Endothelial cell of umbilical vein (primary cell): ENCODE data around the gene CCT6A. TPM values are rescaled to one million over a fixed set of nuclear protein-coding genes. Genes with fewer than 3 reads are reported as not detected.
"Not testable (repeated sequence)": the region's sequence is repeated elsewhere in the genome, so short reads cannot be mapped to it uniquely, and the experiment has no call there.

Experiments used
- BruUV-seq: library from RNA; stranded (reverse); fragments of 400-500 nt; replicated peaks from 2 replicates; lab custom pipeline; 2021; lab: Mats Ljungman, UMichigan
- CTCF ChIA-PET: fragments of 300-600, 350-600 bp; sonication (Branson Sonifier 250); formaldehyde crosslinking; loops from one replicate; lab custom pipeline; 2021; ENCODE audit warnings: antibody characterized with exemption, inconsistent platforms; lab: Charles Lee
- POLR2A ChIA-PET: fragments of 300-600, 350-600 bp; sonication (Branson Sonifier 250); formaldehyde crosslinking; loops from one replicate; lab custom pipeline; 2021; ENCODE audit warnings: antibody characterized with exemption, inconsistent platforms; lab: Charles Lee
- DNase-seq: peaks from one replicate; pipeline ENCODE4 v3.0.0-alpha.2; 2011; ENCODE audit warnings: low read depth, low spot score
- FAIRE-seq: peaks from 2 replicates; lab custom pipeline; 2011; peaks lifted over from hg19 to GRCh38; lab: Jason Lieb, UNC
- H2AFZ ChIP-seq: 2 replicates; pipeline ENCODE4 v1.6.0; 2012; ENCODE audit warnings: low read depth, low read length, control low read depth, inconsistent platforms
- H3K27ac ChIP-seq: 2 replicates; pipeline ENCODE4 v1.5.1; 2011; ENCODE audit warnings: low read depth, mild to moderate bottlenecking, control low read depth, low read length, moderate library complexity; ENCODE audit not compliant: insufficient read depth
- H3K27me3 ChIP-seq, 2 experiments: 2 replicates each; pipeline versions ENCODE4 v1.6.0 to v1.6.1; 2011; ENCODE audit warnings: low read length in 2 of 2, mixed read lengths in 1 of 2; ENCODE audit not compliant: control insufficient read depth in 2 of 2, insufficient read depth in 2 of 2
- H3K36me3 ChIP-seq, 2 experiments: 2 replicates in 1 of 2; 3 replicates in 1 of 2; pipeline ENCODE4 v1.5.1; 2011; ENCODE audit warnings: low read length in 2 of 2, mild to moderate bottlenecking in 1 of 2, moderate library complexity in 1 of 2; ENCODE audit not compliant: control insufficient read depth in 2 of 2, insufficient read depth in 2 of 2; ENCODE audit errors: extremely low read depth in 1 of 2
- H3K4me1 ChIP-seq: 3 replicates; pipeline ENCODE4 v1.5.1; 2011; ENCODE audit warnings: mild to moderate bottlenecking, low read length; ENCODE audit not compliant: control insufficient read depth, insufficient read depth; ENCODE audit errors: extremely low read depth
- H3K4me2 ChIP-seq: 2 replicates; pipeline ENCODE4 v1.6.1; 2011; ENCODE audit warnings: low read length, control low read depth, mixed read lengths; ENCODE audit not compliant: insufficient read depth
- H3K4me3 ChIP-seq, 3 experiments: fragments of 200-600 bp in 1 of 3; sonication (generic), shearing (Covaris generic) in 1 of 3; replicated peaks in 1 of 3; 2 replicates each; pipeline ENCODE4 v1.5.1; 2011 to 2016; ENCODE audit warnings: control low read depth in 3 of 3, low read length in 3 of 3, mild to moderate bottlenecking in 2 of 3, inconsistent platforms in 1 of 3, low read depth in 1 of 3, moderate library complexity in 1 of 3; ENCODE audit not compliant: insufficient read depth in 1 of 3
- H3K79me2 ChIP-seq: 2 replicates; pipeline ENCODE4 v1.6.0; 2012; ENCODE audit warnings: low read length, inconsistent platforms; ENCODE audit not compliant: control insufficient read depth, insufficient read depth
- H3K9ac ChIP-seq: replicated peaks from 2 replicates; pipeline ENCODE3; 2011; ENCODE audit warnings: low read length, control low read depth; ENCODE audit not compliant: insufficient read depth; ENCODE audit errors: extremely low read depth
- H3K9me1 ChIP-seq: replicated peaks from 3 replicates; pipeline ENCODE4 v1.6.0; 2011; ENCODE audit warnings: mild to moderate bottlenecking, low read length; ENCODE audit not compliant: control insufficient read depth, insufficient read depth; ENCODE audit errors: extremely low read depth
- H3K9me3 ChIP-seq: replicated peaks from 2 replicates; pipeline ENCODE4 v1.5.1; 2012; ENCODE audit warnings: low read length, inconsistent platforms; ENCODE audit not compliant: control insufficient read depth, insufficient read depth
- H4K20me1 ChIP-seq: replicated peaks from 2 replicates; pipeline ENCODE3; 2011; ENCODE audit warnings: mild to moderate bottlenecking, low read length; ENCODE audit not compliant: control insufficient read depth, insufficient read depth; ENCODE audit errors: extremely low read depth
- CTCF ChIP-seq, 2 donors: IDR thresholded peaks; 1 replicate in 1 of 2; 2 replicates in 1 of 2; pipeline ENCODE4 v1.5.1; 2011; ENCODE audit warnings: low read length in 2 of 2, mild to moderate bottlenecking in 2 of 2, moderate library complexity in 2 of 2, control low read depth in 1 of 2, inconsistent platforms in 1 of 2, low read depth in 1 of 2; ENCODE audit not compliant: insufficient read depth in 1 of 2; ENCODE audit errors: extremely low read depth in 1 of 2
- EZH2 ChIP-seq: IDR thresholded peaks from 2 replicates; pipeline ENCODE4 v1.6.1; 2012; ENCODE audit warnings: borderline replicate concordance, low read depth, mild to moderate bottlenecking, moderate library complexity, low read length, inconsistent platforms; ENCODE audit not compliant: severe bottlenecking
- GATA2 ChIP-seq: IDR thresholded peaks from 2 replicates; pipeline ENCODE4 v1.7.0; 2011; ENCODE audit warnings: low read depth, mild to moderate bottlenecking, moderate library complexity, mixed read lengths, low read length; ENCODE audit not compliant: insufficient read length, insufficient read depth
- JUN ChIP-seq: IDR thresholded peaks from 2 replicates; pipeline ENCODE4 v1.6.1; 2011; ENCODE audit warnings: borderline replicate concordance, low read depth; ENCODE audit not compliant: insufficient read length, insufficient read depth
- MAX ChIP-seq: IDR thresholded peaks from 2 replicates; pipeline ENCODE4 v1.6.1; 2011; ENCODE audit not compliant: insufficient read depth, insufficient read length
- MYC ChIP-seq: IDR thresholded peaks from one replicate; pipeline ENCODE4 v1.6.1; 2011; ENCODE audit warnings: mild to moderate bottlenecking, low read depth, low read length
- POLR2A ChIP-seq: IDR thresholded peaks from 2 replicates; pipeline ENCODE4 v1.6.1; 2012; ENCODE audit warnings: low read depth, mild to moderate bottlenecking, control low read depth, low read length
- POLR2AphosphoS5 ChIP-seq: IDR thresholded peaks from 2 replicates; pipeline ENCODE4 v1.6.1; 2012; ENCODE audit warnings: low read depth, mild to moderate bottlenecking, control low read depth, low read length, moderate library complexity; ENCODE audit not compliant: insufficient read depth
- dilution Hi-C: fragments of 300-500 bp; cut with MboI; formaldehyde crosslinking; loops from one replicate; pipeline ENCODE4 v1.15.0; 2019; ENCODE audit warnings: low sequenced_read_pairs; ENCODE audit not compliant: extremely low pct_ligation_motif_present
- intact Hi-C: fragments of 100-400 bp; cut with micrococcal nuclease; formaldehyde crosslinking; loops from one replicate; pipeline ENCODE4 v1.10.0; 2022
- polyA plus RNA-seq, 4 experiments: library from polyadenylated mRNA; depleted of rRNA in 3 of 4; stranded (reverse) in 3 of 4; unstranded in 1 of 4; fragments of >200 nt; gene quantifications; 2 replicates each; pipeline versions ENCODE4 v1.2.1 to v1.2.3, GENCODE V29; 2011 to 2012; ENCODE audit warnings: missing spikeins in 1 of 4
- total RNA-seq: library from RNA; stranded (reverse); gene quantifications from 2 replicates; pipeline ENCODE4 v1.2.3, GENCODE V29; 2021

CCT6A gene
- total and polyA plus RNA-seq, 2 donors (not counting 3 experiments of a cell fraction or from before 2014, with no cell fraction given): 152 to 221 TPM

DNA sequence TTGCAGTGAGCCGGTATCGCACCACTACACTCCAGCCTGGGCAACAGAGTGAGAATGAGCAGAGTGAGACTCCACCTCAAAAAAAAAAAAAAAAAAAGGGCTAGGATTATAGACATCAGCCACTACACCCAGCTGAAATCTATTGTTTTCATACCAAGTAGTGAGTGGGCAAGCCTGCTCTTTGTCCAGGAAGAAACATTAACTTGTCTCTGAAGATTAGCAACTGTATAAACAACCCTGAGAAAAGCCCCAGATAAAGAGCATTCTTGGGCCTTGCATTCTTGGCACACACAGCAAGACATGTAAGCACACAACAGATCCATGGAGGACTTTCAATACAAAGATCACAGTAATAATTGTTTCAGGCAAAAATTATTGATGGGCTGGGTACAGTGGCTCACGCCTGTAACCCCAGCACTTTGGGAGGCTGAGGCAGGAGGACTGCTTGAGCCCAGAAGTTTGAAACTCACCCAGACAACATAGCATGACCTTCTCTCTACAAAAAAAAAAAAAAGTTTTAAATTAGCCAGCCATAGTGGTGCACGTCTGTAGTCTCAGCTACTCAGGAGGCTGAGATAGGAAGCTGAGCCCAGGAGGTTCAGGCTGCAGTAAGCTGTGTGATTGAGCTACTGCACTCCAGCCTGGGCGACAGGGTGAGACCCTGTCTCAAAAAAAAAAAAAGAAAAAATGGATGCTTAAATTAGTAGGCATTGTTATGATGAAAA lies 4.7 kb upstream of the CCT6A start:
- no peaks in the 10 kb centered on the region for H3K27me3 ChIP-seq
- H3K4me2 ChIP-seq: peak overlapping the region; percentile 48
- H3K9ac ChIP-seq: peak overlapping the region; percentile 80
- BruUV-seq: no TSS peak
- peak overlapping the region; percentile 94 for H3K27ac ChIP-seq
- H4K20me1 ChIP-seq: no peaks in the 10 kb centered on the region
- dilution Hi-C loops: no loop called here
- CTCF ChIA-PET: interaction anchor here (0.6 to 1.5 kb wide), 5 partner anchors 12 to 42 kb away, joined by 3 to 8 read pairs (median 4); no protein-coding TSS in a partner anchor
- H3K4me3 ChIP-seq: peak overlapping the region in 1 of 3 experiments; percentile 15
- POLR2A ChIA-PET: interaction anchor here (0.6 to 1.0 kb wide), 3 partner anchors 18 to 37 kb away, joined by 3 to 7 read pairs (median 5); no protein-coding TSS in a partner anchor
- intact Hi-C loops: loop anchor here (1.0 kb wide), 2 partner anchors 13 to 15 kb away; no protein-coding TSS in a partner anchor
- H3K36me3 ChIP-seq: no peaks in the 10 kb centered on the region
- H3K9me1 ChIP-seq: no peaks in the 10 kb centered on the region
- H3K9me3 ChIP-seq: no peaks in the 10 kb centered on the region
- peaks cover 22% of the 10 kb centered on the region for H3K4me1 ChIP-seq
- DNase-seq (peak; percentile 98), FAIRE-seq (peak; percentile 95)
- H2AFZ ChIP-seq: no peak overlapping the region
- no peak for TF ChIP-seq MAX
- peak; percentile 56 for TF ChIP-seq POLR2A
- TF ChIP-seq GATA2: peak; percentile 78
- no peak for TF ChIP-seq EZH2
- TF ChIP-seq POLR2AphosphoS5: peak; percentile 86
- TF ChIP-seq MYC: no peak
- no peak for TF ChIP-seq CTCF (IDR thresholded peaks at IDR 0.05; ENCODE audit: extremely low read depth in 1 of 2, insufficient read depth in 1 of 2, low read depth in 1 of 2, low read length in 2 of 2)
- peak; percentile 19 for TF ChIP-seq JUN
- H3K79me2 ChIP-seq: peaks cover 16% of the 10 kb centered on the region

DNA sequence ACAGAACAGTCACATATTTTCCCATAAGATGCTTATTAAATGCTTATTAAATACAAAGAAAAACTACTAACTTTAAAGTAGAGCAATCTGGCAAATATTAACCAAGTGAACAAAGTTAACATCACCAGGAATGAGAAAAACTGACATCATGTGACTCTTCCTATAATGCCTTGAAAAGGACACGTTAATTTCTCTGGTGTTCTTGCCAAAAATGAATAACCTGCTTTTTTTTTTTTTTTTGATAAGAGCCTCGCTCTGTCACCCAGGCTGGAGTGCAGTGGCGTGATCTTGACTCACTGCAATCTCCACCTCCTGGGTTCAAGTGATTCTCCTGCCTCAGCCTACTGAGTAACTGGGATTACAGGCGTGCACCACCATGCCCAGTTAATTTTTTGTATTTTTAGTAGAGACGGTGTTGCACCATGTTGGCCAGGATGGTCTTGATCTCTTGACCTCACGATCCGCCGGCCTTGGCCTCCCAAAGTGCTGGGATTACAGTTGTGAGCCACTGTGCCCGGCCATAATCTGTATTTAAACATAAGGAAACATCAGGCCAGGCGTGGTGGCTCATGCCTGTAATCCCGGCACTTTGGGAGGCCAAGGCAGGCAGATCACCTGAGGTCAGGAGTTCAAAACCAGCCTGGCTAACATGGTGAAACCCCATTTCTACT lies 4.0 kb upstream of the CCT6A start:
- Histone ChIP-seq H3K4me1 (peaks cover 26% of the 10 kb centered on the region), H3K9ac (peak overlapping the region; percentile 80), H3K4me3 (peak overlapping the region in 1 of 3 experiments; percentile 15), H3K4me2 (peak overlapping the region; percentile 48), H3K27ac (peak overlapping the region; percentile 94), H3K79me2 (peaks cover 23% of the 10 kb centered on the region)
- DNase-seq, H4K20me1 ChIP-seq, dilution Hi-C loops, H3K9me1 ChIP-seq, H3K27me3 ChIP-seq, H3K9me3 ChIP-seq, H3K36me3 ChIP-seq, H2AFZ ChIP-seq, FAIRE-seq, BruUV-seq, intact Hi-C loops: not testable (repeated sequence)
- POLR2A ChIA-PET: interaction anchor here (0.6 kb wide), 1 partner anchor 23 kb away, joined by 3 read pairs; no protein-coding TSS in a partner anchor
- CTCF ChIA-PET: interaction anchor here (0.6 to 1.5 kb wide), 5 partner anchors 13 to 43 kb away, joined by 3 to 8 read pairs (median 4); no protein-coding TSS in a partner anchor
